IMR-90 (cell line): ENCODE results near the gene PRSS56. TPM values are rescaled to one million over a fixed set of nuclear protein-coding genes. Genes with fewer than 3 reads are reported as not detected.

Experiments
- ATAC-seq: fragments of 200-7000 bp; cut with Tn5 transposase; 2 replicates; pipeline ENCODE4 v1.9.1; 2020; ENCODE audit warnings: low read depth, mild to moderate bottlenecking, moderate library complexity
- BruUV-seq: library from RNA; stranded (reverse); fragments of 400-500 nt; replicated peaks from 2 replicates; lab custom pipeline; 2021; lab: Mats Ljungman, UMichigan
- CTCF ChIA-PET: fragments of 300-600 bp; formaldehyde crosslinking; extraction: SDS; loops from one replicate; lab custom pipeline; 2021; ENCODE audit warnings: antibody characterized with exemption; lab: Yijun Ruan, JAX
- POLR2A ChIA-PET: fragments of 300-600 bp; sonication (Branson Sonifier 250); formaldehyde crosslinking; loops from one replicate; lab custom pipeline; 2022; ENCODE audit warnings: antibody characterized with exemption; ENCODE audit not compliant: unreplicated experiment; lab: Charles Lee
- DNase-seq: peaks from one replicate; pipeline ENCODE4 v3.0.0; 2013
- H2AFZ ChIP-seq: replicated peaks from 2 replicates; pipeline ENCODE3; 2013; ENCODE audit warnings: low read length, mild to moderate bottlenecking; ENCODE audit not compliant: poor library complexity
- H2AK5ac ChIP-seq: 2 replicates; pipeline ENCODE4 v1.6.1; 2013; ENCODE audit warnings: low read depth, low read length, inconsistent platforms
- H2AK9ac ChIP-seq: replicated peaks from 2 replicates; pipeline ENCODE3; 2013; ENCODE audit warnings: mild to moderate bottlenecking, low read depth, low read length, moderate library complexity; ENCODE audit not compliant: poor library complexity
- H2BK120ac ChIP-seq: 2 replicates; pipeline ENCODE4 v1.6.1; 2013; ENCODE audit warnings: low read depth, low read length, inconsistent platforms
- H2BK15ac ChIP-seq: 3 replicates; pipeline ENCODE4 v1.6.1; 2013; ENCODE audit warnings: low read depth, low read length, inconsistent platforms
- H2BK20ac ChIP-seq: 2 replicates; pipeline ENCODE4 v1.6.1; 2013; ENCODE audit warnings: low read depth, mild to moderate bottlenecking, inconsistent platforms, low read length, moderate library complexity
- H2BK5ac ChIP-seq: 2 replicates; pipeline ENCODE4 v1.6.1; 2013; ENCODE audit warnings: mild to moderate bottlenecking, low read depth, low read length, inconsistent platforms; ENCODE audit not compliant: poor library complexity, severe bottlenecking
- H3K14ac ChIP-seq: replicated peaks from 2 replicates; pipeline ENCODE4 v1.6.1; 2013; ENCODE audit warnings: low read depth, low read length, inconsistent platforms
- H3K18ac ChIP-seq: 2 replicates; pipeline ENCODE4 v1.6.1; 2013; ENCODE audit warnings: low read depth, low read length, control low read depth
- H3K23ac ChIP-seq: 2 replicates; pipeline ENCODE4 v1.6.1; 2013; ENCODE audit warnings: low read depth, low read length, inconsistent platforms
- H3K27ac ChIP-seq: 2 replicates; pipeline ENCODE4 v1.5.1; 2013; ENCODE audit warnings: mild to moderate bottlenecking, control low read depth, low read length; ENCODE audit not compliant: insufficient read depth
- H3K27me3 ChIP-seq: 2 replicates; pipeline ENCODE4 v1.6.1; 2013; ENCODE audit warnings: low read length; ENCODE audit not compliant: control insufficient read depth, insufficient read depth
- H3K36me3 ChIP-seq: 2 replicates; pipeline ENCODE4 v1.6.1; 2013; ENCODE audit warnings: low read length, mixed read lengths; ENCODE audit not compliant: control insufficient read depth, insufficient read depth
- H3K4ac ChIP-seq: 2 replicates; pipeline ENCODE4 v1.6.1; 2013; ENCODE audit warnings: low read depth, low read length, inconsistent platforms
- H3K4me1 ChIP-seq: 2 replicates; pipeline ENCODE4 v1.6.1; 2013; ENCODE audit warnings: low read length, mixed read lengths; ENCODE audit not compliant: control insufficient read depth, insufficient read depth
- H3K4me2 ChIP-seq: 2 replicates; pipeline ENCODE4 v1.6.1; 2013; ENCODE audit warnings: low read depth, mild to moderate bottlenecking, control low read depth, low read length, moderate library complexity
- H3K4me3 ChIP-seq: 2 replicates; pipeline ENCODE4 v1.5.1; 2013; ENCODE audit warnings: low read depth, mild to moderate bottlenecking, control low read depth, low read length, moderate library complexity; ENCODE audit not compliant: insufficient read depth
- H3K56ac ChIP-seq: 2 replicates; pipeline ENCODE4 v1.6.1; 2013; ENCODE audit warnings: low read length, inconsistent platforms; ENCODE audit not compliant: insufficient read depth; ENCODE audit errors: extremely low read depth
- H3K79me1 ChIP-seq, 2 experiments: 2 replicates each; pipeline ENCODE4 v1.6.1; 2013; ENCODE audit warnings: low read length in 2 of 2, inconsistent platforms in 1 of 2, low read depth in 1 of 2
- H3K9ac ChIP-seq: 2 replicates; pipeline ENCODE4 v1.6.1; 2013; ENCODE audit warnings: low read depth, low read length, control low read depth
- H3K9me1 ChIP-seq: 2 replicates; pipeline ENCODE4 v1.6.1; 2013; ENCODE audit warnings: low read length, inconsistent platforms; ENCODE audit not compliant: insufficient read depth
- H3K9me3 ChIP-seq: 2 replicates; pipeline ENCODE4 v1.6.1; 2013; ENCODE audit warnings: low read length; ENCODE audit not compliant: control insufficient read depth, insufficient read depth
- H4K20me1 ChIP-seq: 2 replicates; pipeline ENCODE4 v1.6.1; 2013; ENCODE audit warnings: low read length, inconsistent platforms; ENCODE audit not compliant: insufficient read depth
- H4K5ac ChIP-seq: 2 replicates; pipeline ENCODE4 v1.6.1; 2013; ENCODE audit warnings: mild to moderate bottlenecking, low read depth, low read length, control low read depth
- H4K8ac ChIP-seq, 2 experiments: 2 replicates each; pipeline ENCODE4 v1.6.1; 2013; ENCODE audit warnings: low read depth in 2 of 2, low read length in 2 of 2, control low read depth in 1 of 2, inconsistent platforms in 1 of 2
- H4K91ac ChIP-seq: 2 replicates; pipeline ENCODE4 v1.6.1; 2013; ENCODE audit warnings: low read depth, low read length, inconsistent platforms; ENCODE audit not compliant: insufficient read depth
- BHLHE40 ChIP-seq: fragments of 150-350 bp; IDR thresholded peaks from 2 replicates; pipeline ENCODE4 v1.6.1; 2016; ENCODE audit warnings: mild to moderate bottlenecking, low read depth, low read length
- MAFK ChIP-seq: IDR thresholded peaks from 2 replicates; pipeline ENCODE4 v1.6.1; 2012; ENCODE audit warnings: low read depth, low read length, improper control_type of control experiment
- RCOR1 ChIP-seq: IDR thresholded peaks from 2 replicates; pipeline ENCODE4 v1.6.1; 2012; ENCODE audit warnings: mild to moderate bottlenecking, low read length, improper control_type of control experiment; ENCODE audit not compliant: insufficient replicate concordance
- SMC3 ChIP-seq: fragments of 150-350 bp; IDR thresholded peaks from 2 replicates; pipeline ENCODE4 v1.6.1; 2016; ENCODE audit warnings: low read depth, mild to moderate bottlenecking, antibody characterized with exemption, low read length, moderate library complexity
- USF2 ChIP-seq: fragments of 150-350 bp; IDR thresholded peaks from 2 replicates; pipeline ENCODE4 v1.6.1; 2017; ENCODE audit warnings: mild to moderate bottlenecking, antibody characterized with exemption, low read length, low read depth
- WGBS, 2 experiments: methylation state at CpG; one replicate each; pipeline versions ENCODE4 v1.1.5 to v1.1.7; 2013; ENCODE audit warnings: missing lambda C conversion rate in 2 of 2; ENCODE audit not compliant: insufficient read length in 1 of 2; ENCODE audit errors: extremely low coverage in 2 of 2; 5-methylcytosine and 5-hydroxymethylcytosine counted together
- dilution Hi-C: fragments of 300-500 bp; cut with HindIII; formaldehyde crosslinking; loops from one replicate; pipeline ENCODE4 v1.14.3; 2018; ENCODE audit warnings: low sequenced_read_pairs; ENCODE audit not compliant: unreplicated experiment
- in situ Hi-C: fragments of 300-500 bp; cut with MboI; formaldehyde crosslinking; loops from 3 replicates; pipeline ENCODE4 v1.14.3; 2019; ENCODE audit warnings: low sequenced_read_pairs, inconsistent platforms, mixed read lengths
- intact Hi-C: fragments of 100-400 bp; cut with micrococcal nuclease; formaldehyde crosslinking; loops from 2 replicates; pipeline ENCODE4 v1.10.0; 2022
- polyA plus RNA-seq, 3 experiments: library from polyadenylated mRNA; depleted of rRNA; stranded (reverse); fragments of >200 nt; gene quantifications; 2 replicates each; pipeline ENCODE4 v1.2.3, GENCODE V29; 2012; ENCODE audit warnings: low replicate concordance in 1 of 3
- total RNA-seq: library from RNA; depleted of rRNA; stranded (reverse); fragments of >200 nt; gene quantifications from 2 replicates; pipeline ENCODE4 v1.2.3, GENCODE V29; 2012

PRSS56 gene
- total and polyA plus RNA-seq, 2 of the 4 experiments (the other 2 are of a cell fraction): not detected

DNA sequence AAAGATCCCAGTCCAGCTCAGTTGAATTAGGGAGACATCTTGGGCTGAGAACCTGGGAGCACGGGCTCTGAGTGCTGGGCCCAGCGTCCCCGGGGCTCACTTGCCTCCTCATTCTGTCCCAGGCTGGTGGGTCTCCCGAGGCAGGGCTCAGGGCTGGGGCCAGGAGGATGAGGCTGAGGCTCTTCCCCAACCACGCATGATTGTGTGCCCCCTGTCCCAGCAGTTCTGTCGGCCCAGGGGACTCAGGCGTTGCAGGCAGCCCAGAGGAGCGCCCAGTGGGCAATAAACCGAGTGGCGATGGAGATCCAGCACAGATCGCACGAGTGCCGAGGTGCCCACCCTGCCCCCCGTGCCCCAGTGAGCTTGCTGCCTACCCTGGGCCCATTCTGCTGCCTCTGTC lies 910 bp downstream of the PRSS56 start:
- Histone ChIP-seq H4K8ac (no peak overlapping the region), H2BK15ac (no peak overlapping the region), H3K9ac (no peak overlapping the region), H3K23ac (no peak overlapping the region), H3K27me3 (peaks cover 74% of the 10 kb centered on the region), H2BK20ac (no peak overlapping the region), H3K18ac (no peak overlapping the region), H4K5ac (no peak overlapping the region), H3K9me3 (no peaks in the 10 kb centered on the region), H3K4me1 (no peaks in the 10 kb centered on the region), H3K36me3 (no peaks in the 10 kb centered on the region), H2BK120ac (no peak overlapping the region), H2AK5ac (no peak overlapping the region), H3K4me3 (no peak overlapping the region), H3K27ac (no peak overlapping the region), H3K79me1 (no peaks in the 10 kb centered on the region), H3K9me1 (no peaks in the 10 kb centered on the region), H3K4me2 (no peak overlapping the region), H3K56ac (no peak overlapping the region), H4K20me1 (no peaks in the 10 kb centered on the region), H2AK9ac (no peak overlapping the region), H2BK5ac (no peak overlapping the region), H3K4ac (no peak overlapping the region), H3K14ac (no peak overlapping the region), H2AFZ (no peak overlapping the region), H4K91ac (no peak overlapping the region)
- in situ Hi-C loops (no loop called here), intact Hi-C loops (no loop called here), dilution Hi-C loops (no loop called here)
- no peak for ATAC-seq
- no TSS peak for BruUV-seq
- DNase-seq: no peak
- POLR2A ChIA-PET: no interaction called here
- WGBS, 2 experiments: 76% methylated on average over 14 of the region's 14 CpGs; no CpG with 5 or more reads in 1 of the 2 experiments
- TF ChIP-seq RCOR1 (no peak), MAFK (no peak), BHLHE40 (no peak), USF2 (no peak), SMC3 (no peak)
- CTCF ChIA-PET: interaction anchor here (1.8 kb wide), 1 partner anchor 74 kb away, joined by 4 read pairs; no protein-coding TSS in a partner anchor
